SK-N-MC (cell line): ENCODE results near the gene CBLN2.

Experiments
- EZH2 ChIP-seq: fragments of 200-600 bp; sonication (generic); IDR thresholded peaks from one replicate; pipeline ENCODE4 v1.6.1; 2017; ENCODE audit warnings: antibody characterized with exemption
- POLR2AphosphoS5 ChIP-seq: IDR thresholded peaks from 2 replicates; pipeline ENCODE4 v1.6.1; 2012; ENCODE audit warnings: mild to moderate bottlenecking, low read depth, low read length, borderline replicate concordance

DNA sequence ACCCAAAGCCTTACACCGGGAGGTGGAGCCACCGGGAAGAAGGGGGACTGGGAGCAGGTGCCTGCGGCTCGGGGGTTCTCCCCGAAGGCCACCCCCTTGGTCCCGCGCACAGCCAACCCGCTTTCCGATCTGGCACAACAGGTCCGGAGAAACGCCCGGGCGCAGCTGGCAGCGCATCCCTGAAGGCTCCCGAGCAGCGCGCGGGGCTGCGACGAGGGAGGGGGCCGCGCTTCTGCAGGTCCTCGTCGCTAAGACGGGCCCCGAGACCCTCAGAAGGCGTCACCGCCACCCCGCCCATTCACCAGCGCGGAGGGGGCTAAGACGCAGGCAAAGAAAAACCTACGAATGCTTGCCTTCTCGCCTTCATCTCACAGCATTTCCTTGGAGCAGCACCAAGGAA is 1.8 kb downstream of the CBLN2 start:
- no peak for TF ChIP-seq POLR2AphosphoS5
- no peak for TF ChIP-seq EZH2
